HG03064 (cell line): ENCODE data around the gene CCBE1.

Experiments used
- ATAC-seq: cut with Tn5 transposase; IDR thresholded peaks from one replicate; pipeline ENCODE4 v1.9.1; 2021; ENCODE audit warnings: low read depth; ENCODE audit not compliant: unreplicated experiment

CCBE1 gene

GRCh38 chr18:59423259-59423658, 274.0 kb downstream of the CCBE1 start:
- no peak for ATAC-seq

GRCh38 chr18:59420244-59420643, 277.0 kb downstream of the CCBE1 start:
- no peak for ATAC-seq

- ATAC-seq, result no peak
Observed at GRCh38 chr18:59419386-59419785, 277.8 kb downstream of the CCBE1 start.

- no peak for ATAC-seq
Observed at GRCh38 chr18:59416818-59417217, 280.4 kb downstream of the CCBE1 start.

GRCh38 chr18:59414111-59414653, 283.0 kb downstream of the CCBE1 start:
- ATAC-seq, result no peak

GRCh38 chr18:59402432-59403090, 294.7 kb downstream of the CCBE1 start:
- peak; percentile 85 for ATAC-seq

- no peak for ATAC-seq
Observed at GRCh38 chr18:59400407-59400806, 296.8 kb downstream of the CCBE1 start.

GRCh38 chr18:59395226-59396175, 301.7 kb downstream of the CCBE1 start:
- ATAC-seq, result no peak

GRCh38 chr18:59393381-59393780, 303.8 kb downstream of the CCBE1 start:
- ATAC-seq, result no peak

- no peak for ATAC-seq
Observed at GRCh38 chr18:59388817-59389216, 308.4 kb downstream of the CCBE1 start.

GRCh38 chr18:59387687-59388565, 309.3 kb downstream of the CCBE1 start:
- ATAC-seq, result no peak

GRCh38 chr18:59386909-59387686, 310.1 kb downstream of the CCBE1 start:
- ATAC-seq, result no peak

- no peak for ATAC-seq
Observed at GRCh38 chr18:59385191-59385590, 312.0 kb downstream of the CCBE1 start.

GRCh38 chr18:59383851-59384250, 313.4 kb downstream of the CCBE1 start:
- no peak for ATAC-seq

- no peak for ATAC-seq
Observed at GRCh38 chr18:59382383-59382782, 314.8 kb downstream of the CCBE1 start.

- ATAC-seq, result no peak
Observed at GRCh38 chr18:59381949-59382348, 315.3 kb downstream of the CCBE1 start.
